GM18499 (cell line): ENCODE measurements around the gene ESPN.

Source experiments
- ATAC-seq: cut with Tn5 transposase; IDR thresholded peaks from one replicate; pipeline ENCODE4 v1.9.1; 2021; ENCODE audit warnings: moderate number of reproducible peaks; ENCODE audit not compliant: insufficient read depth, unreplicated experiment

ESPN gene

DNA sequence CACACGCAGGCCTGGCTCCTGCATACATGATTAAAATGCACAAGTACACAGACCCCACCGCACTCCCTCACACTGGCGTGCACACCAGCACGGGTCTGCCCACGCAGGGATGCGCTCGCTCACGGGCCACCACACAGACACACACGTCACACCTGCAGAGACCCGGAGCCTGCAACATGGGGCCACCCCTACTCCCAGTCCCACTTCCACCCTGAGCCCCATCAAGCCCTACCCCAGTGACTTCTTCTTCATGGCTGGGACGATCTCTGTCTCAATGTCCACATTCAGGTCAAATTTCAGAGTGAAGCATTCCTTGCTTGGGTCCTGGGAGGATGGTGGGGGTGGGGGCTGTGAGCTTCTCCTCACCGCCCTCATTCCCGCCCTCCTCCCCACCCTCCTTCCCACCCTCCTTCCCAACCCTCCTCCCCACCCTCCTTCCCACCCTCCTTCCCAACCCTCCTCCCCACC, 50.3 kb downstream of the ESPN start:
- no peak for ATAC-seq

DNA sequence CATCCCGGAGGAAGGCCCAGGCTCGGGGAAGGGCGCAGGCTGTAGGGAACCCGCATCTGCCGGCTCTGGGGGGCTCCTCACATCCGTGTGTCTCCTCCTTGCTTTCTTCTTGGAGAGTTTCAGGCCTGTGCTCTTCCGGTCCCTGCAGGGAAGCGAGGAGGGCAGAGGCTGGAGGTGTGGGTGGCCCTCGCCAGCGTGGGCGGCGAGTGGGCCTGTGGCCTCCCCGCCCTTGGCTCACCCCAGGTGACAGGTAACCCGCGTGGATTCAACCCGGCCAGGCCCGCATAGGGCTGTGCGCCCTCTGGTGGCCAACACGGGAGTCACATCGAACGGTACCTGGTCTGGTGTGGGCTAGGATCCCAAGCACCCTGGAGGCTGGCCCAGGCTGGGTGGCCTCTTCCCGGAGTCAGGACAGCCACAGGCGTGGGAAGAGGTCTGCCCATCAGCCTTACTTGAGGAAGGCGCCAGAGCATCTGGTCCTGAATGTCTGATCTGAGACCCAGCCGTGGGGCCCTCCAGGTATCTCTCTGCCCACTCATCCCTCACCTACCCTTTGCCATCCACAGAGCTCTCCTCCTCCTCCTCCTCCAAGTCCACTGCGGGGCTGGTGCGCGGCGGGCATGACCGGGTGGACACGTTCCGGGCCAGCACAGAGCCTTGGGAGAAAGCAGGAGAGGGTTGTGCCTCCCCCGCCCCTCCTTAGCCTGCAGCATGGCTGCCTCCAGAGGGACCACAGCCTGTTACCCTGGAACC, 51.0 kb downstream of the ESPN start:
- no peak for ATAC-seq

- ATAC-seq, result no peak
Measured at GRCh38 chr1:6476483-6476882, 51.9 kb downstream of the ESPN start.

- ATAC-seq, result no peak
Measured at GRCh38 chr1:6477039-6477820, 52.7 kb downstream of the ESPN start.

- ATAC-seq, result no peak
Measured at GRCh38 chr1:6481820-6482219, 57.2 kb downstream of the ESPN start.

DNA sequence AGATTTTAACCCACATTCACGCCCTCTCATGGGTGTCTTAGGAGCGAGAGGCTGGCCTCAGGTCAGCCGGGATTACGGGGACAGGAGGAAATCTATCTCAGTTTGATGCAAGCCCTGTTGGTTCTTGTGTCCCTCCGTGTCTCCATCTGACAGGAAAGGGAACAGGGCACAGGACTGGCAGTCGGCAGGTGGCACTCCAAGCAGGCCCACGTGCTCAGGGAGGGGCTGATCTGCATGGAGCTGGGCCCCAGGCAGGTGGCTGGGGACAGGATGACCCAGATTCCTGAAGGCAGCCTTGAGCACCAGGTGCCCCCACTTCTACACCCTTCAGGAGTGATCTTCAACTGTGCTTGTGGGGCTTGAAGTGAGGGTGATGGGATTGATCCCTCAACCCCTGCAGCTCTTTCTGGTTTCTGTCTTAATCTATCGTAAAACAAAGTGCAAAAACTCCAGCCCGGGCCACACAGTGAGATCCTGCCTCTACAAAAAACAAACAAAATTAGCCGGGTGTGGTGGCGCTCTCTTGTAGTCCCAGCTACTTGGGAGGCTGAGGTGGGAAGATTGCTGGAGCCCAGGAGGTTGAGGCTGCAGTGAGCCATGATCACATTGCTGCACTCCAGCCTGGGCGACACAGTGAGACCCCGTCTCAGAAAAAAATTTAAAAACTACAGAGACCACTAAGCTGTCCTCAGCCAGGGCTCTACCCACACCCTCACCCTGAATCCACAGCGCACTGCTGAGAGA, 58.6 kb downstream of the ESPN start:
- ATAC-seq, result no peak

GRCh38 chr1:6483761-6484117, 59.2 kb downstream of the ESPN start:
- ATAC-seq, result no peak

- no peak for ATAC-seq
Measured at GRCh38 chr1:6484826-6485167, 60.2 kb downstream of the ESPN start.

GRCh38 chr1:6485168-6486101, 60.9 kb downstream of the ESPN start:
- no peak for ATAC-seq

DNA sequence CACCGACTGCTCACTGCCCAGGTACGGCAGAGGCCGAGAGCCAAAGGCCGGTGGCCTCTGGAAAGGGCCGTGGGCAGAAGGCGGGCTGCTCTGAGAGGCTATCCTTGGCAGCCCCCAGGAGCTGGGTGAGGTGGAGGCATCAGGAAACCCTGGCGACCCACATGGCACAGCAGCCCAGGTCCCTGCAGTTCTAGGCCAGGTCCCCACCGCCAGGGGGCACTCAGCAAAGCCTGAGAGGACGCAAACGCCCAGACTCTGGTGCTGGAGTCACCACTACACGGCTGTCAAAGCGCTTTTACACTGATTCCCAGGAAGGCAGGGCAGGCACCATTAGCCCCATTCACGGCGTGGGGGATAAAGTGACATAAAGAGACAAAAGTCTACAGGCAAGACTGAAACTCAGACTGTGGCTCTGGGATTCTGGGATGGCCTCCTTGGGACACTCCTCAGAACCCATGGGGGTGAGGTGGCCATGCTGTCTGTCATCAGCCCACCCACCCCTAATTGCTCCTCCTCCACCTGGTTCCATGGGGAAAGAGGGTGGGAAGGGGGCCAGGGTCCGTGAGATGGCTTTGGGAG, 61.9 kb downstream of the ESPN start:
- ATAC-seq, result no peak

- no peak for ATAC-seq
Measured at GRCh38 chr1:6487804-6488484, 63.4 kb downstream of the ESPN start.

- ATAC-seq, result no peak
Measured at GRCh38 chr1:6488602-6489382, 64.2 kb downstream of the ESPN start.

DNA sequence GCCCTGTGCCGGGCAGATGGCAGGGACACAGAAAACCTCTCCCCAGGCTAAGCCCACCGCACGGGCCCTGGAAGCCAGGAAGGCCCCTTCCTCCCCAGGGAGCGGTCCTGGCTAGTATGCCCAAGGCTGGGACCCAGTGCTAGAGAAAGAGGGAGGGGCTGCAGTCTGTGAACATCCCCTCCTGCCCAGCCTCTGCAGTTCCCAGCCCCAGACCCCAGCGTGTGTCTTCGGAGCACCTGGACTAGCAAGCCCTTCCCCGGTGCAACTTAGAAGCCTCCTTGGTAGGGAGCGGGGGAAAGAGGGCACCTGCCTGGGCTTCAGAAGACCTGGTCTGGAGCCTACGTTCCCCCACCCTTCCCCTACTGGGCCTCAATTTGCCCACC, 64.8 kb downstream of the ESPN start:
- no peak for ATAC-seq

- no peak for ATAC-seq
Measured at GRCh38 chr1:6489799-6490180, 65.2 kb downstream of the ESPN start.

GRCh38 chr1:6490181-6491080, 65.9 kb downstream of the ESPN start:
- no peak for ATAC-seq

DNA sequence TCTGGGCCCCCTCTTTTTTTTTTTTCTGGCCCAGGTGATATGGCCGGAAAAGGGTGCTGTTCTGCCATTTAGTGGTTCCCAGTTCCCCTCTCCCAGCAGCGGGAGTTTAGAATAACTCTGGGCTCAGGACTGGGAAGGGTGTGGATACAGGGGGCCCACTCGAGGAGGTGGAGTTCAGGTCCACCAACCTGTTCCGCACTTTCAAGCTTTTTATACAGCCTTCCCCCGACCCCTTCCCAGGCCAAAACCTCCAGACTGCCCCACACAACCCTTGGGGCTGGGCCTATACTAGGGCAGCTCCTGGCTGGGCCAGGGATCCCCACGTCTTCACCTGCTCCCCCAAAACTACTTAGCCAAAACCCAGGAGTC, 66.5 kb downstream of the ESPN start:
- no peak for ATAC-seq

- ATAC-seq, result no peak
Measured at GRCh38 chr1:6491480-6491962, 66.9 kb downstream of the ESPN start, which contains the start of gene PLEKHG5. PLEKHG5 (minus strand) TSS chr1:6491667; CDS start chr1:6477571, 14,096 bp downstream.
